ENCODE data around the gene CD68.
"Not testable (repeated sequence)": the region's sequence is repeated elsewhere in the genome, so short reads cannot be mapped to it uniquely, and the experiment has no call there.

Gene CD68

GRCh38 chr17:7606280-7606679, 26.8 kb downstream of the CD68 start:
- in situ Hi-C loops (cut with MboI; ENCODE audit: low sequenced_read_pairs), result no loop called here

DNA sequence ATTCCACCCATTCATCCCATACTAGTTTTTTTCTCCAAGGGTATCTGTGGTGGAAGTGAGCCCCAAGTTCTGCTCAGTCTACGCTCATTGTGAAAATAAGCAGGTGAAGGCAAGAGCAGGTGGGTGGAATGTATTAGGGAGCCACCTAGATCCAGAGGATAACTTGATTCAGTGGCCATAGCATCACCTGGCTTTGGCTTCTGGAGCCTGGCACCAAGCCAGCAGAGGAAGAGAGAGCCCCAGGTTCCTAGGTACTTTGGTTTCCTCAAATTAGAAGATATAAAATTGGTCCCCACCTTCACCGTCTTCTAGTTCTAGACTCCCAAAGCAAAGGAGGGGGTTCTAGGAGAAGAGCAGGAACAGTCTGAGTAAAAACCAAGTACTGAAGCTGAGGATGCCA, 31.2 kb downstream of the CD68 start:
- in situ Hi-C loops (cut with MboI; ENCODE audit: low sequenced_read_pairs), result no loop called here

DNA sequence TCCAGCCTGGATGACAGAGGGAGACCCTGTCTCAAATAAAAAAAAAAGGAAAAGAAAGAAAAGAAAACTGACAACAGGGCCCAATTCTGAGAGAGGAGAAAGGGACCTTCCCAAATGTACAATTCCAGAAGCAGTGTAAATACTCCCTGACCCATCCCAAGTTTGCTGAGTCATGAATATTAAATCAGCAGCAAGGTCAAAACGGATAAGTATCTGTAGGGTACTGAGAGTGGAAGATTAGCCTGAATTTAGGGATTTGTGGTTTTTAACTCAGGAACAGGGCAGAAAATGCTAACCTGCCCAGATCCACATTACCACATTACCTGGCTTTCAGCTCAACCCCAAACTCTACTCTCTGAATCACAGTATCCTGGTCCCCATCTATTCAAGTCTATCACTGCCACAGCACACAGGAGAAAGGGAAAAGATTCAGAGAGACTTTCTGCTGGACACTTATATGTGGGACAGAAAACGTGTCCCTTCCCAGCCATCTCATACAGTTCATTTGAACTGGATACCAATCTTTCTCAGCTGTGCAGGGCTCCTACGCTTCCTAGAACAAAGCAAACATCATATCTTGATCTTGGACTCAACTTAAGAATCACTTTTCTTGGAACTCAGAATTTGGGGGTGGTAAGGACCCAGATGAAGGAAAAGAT, 32.3 kb downstream of the CD68 start:
- in situ Hi-C loops (cut with MboI; ENCODE audit: low sequenced_read_pairs), result no loop called here

GRCh38 chr17:7612294-7612640, 32.8 kb downstream of the CD68 start:
- in situ Hi-C loops (cut with MboI; ENCODE audit: low sequenced_read_pairs), result no loop called here

GRCh38 chr17:7613769-7614424, 34.5 kb downstream of the CD68 start:
- in situ Hi-C loops (cut with MboI; ENCODE audit: low sequenced_read_pairs), result no loop called here

DNA sequence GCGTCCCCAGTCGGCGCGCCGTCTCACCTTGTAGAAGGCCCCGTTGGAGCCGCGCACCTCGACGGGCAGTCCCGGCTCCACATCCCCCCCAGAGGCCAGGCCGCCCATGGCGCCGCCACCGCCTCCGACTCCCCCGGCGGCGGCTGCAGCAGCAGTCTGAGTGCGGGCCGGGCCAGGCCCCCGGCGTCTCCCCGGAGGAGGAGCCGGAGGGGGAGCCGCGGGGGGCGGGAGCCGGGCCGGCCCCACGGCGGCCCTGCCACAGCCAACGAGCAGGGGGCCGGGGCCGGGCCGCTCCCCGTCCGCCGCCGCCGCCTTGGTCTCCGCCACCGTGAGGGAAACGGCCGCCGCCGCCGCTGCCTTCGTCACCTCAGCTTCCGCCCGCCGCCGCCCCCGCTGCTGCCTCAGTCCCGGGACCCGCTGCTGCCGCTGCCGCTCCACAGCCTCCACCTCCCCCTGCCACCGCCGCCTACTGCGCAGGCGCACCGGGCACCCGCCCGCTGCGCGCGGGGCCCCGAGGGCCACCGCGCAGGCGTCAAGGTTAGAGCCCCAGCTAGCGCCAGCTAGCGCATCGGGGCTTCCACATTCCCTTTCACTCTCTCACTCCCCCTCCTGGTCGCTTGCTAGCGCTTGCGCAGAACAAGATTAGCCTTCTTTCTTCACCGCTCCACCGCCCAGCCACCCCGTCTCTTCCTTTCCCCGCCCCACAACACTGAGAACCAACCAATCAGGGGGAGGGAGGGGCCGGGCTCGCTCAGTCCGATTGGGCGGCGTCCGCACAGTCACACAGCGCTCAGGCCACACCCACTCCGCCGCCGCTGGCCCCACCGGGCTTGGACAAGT, 35.2 kb downstream of the CD68 start, which contains the start of gene FXR2:
Gene FXR2 (minus strand): TSS at position 473 of the 840 bp plus-strand sequence. CDS start 365 bp downstream, at position 108.
- in situ Hi-C loops (cut with MboI; ENCODE audit: low sequenced_read_pairs), result no loop called here

DNA sequence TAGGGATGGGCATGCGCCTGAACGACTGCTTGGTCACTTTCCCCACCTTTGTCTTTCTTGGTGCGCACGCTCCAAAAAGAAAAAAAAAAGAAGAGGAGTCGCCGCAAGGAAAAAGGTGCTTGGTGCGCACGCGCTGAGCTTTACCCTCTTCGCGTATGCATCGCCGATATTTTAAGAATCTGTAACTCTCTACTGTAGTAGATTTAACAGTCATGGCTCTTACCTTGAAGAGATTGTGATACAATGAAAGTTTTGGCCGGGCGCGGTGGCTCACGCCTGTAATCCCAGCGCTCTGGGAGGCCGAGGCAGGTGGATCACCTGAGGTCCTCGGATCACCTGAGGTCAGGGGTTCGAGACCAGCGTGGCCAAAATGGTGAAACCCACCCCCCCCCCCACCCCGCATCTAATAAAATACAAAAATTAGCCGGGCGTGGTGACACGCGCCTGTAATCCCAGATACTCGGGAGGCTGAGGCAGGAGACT, 35.9 kb downstream of the CD68 start:
- in situ Hi-C loops (cut with MboI; ENCODE audit: low sequenced_read_pairs), result no loop called here

- in situ Hi-C loops (cut with MboI; ENCODE audit: low sequenced_read_pairs), result no loop called here
These were observed 39.2 kb downstream of the CD68 start for GRCh38 chr17:7618608-7619007.

DNA sequence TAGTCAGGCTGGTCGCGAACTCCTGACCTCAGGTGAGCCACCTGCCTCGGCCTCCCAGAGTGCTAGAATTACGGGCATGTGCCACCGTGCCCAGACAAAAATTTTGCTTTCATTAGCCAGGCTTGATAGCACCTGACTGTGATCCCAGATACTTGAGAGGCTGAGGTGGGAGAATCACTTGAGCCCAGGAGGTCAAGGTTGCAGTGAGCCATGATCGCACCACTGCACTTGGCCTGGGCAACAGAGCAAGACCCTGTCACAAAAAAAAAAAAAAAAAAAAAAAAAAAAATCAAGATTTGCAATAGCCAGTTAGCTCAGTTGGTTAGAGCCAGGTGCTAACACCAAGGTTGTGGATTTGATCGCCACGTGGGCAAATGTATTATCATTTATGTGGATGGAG, 41.4 kb downstream of the CD68 start:
- in situ Hi-C loops (cut with MboI; ENCODE audit: low sequenced_read_pairs), result no loop called here

DNA sequence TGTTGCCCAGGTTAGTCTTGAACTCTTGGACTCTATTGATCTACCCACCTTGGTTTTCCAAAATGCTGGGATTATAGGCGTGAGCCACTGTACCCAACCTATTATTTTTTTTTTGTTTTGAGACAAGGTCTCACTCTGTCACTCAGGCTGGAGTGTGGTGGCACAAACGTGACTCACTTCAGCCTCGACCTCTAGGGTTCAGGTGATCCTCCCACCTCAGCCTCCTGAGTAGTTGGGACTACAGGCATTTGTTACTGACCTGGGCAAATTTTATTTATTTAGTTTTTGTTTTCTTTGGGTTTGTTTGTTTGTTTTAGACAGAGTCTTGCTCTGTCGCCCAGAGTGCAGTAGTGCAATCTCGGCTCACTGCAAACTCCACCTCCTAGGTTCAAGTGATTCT, 44.2 kb downstream of the CD68 start:
- in situ Hi-C loops (cut with MboI; ENCODE audit: low sequenced_read_pairs), result no loop called here

GRCh38 chr17:7625749-7626148, 46.3 kb downstream of the CD68 start:
- in situ Hi-C loops (cut with MboI; ENCODE audit: low sequenced_read_pairs), result not testable (repeated sequence)

GRCh38 chr17:7626307-7626706, 46.9 kb downstream of the CD68 start:
- in situ Hi-C loops (cut with MboI; ENCODE audit: low sequenced_read_pairs), result no loop called here

GRCh38 chr17:7626956-7627249, 47.5 kb downstream of the CD68 start:
- in situ Hi-C loops (cut with MboI; ENCODE audit: low sequenced_read_pairs), result no loop called here

DNA sequence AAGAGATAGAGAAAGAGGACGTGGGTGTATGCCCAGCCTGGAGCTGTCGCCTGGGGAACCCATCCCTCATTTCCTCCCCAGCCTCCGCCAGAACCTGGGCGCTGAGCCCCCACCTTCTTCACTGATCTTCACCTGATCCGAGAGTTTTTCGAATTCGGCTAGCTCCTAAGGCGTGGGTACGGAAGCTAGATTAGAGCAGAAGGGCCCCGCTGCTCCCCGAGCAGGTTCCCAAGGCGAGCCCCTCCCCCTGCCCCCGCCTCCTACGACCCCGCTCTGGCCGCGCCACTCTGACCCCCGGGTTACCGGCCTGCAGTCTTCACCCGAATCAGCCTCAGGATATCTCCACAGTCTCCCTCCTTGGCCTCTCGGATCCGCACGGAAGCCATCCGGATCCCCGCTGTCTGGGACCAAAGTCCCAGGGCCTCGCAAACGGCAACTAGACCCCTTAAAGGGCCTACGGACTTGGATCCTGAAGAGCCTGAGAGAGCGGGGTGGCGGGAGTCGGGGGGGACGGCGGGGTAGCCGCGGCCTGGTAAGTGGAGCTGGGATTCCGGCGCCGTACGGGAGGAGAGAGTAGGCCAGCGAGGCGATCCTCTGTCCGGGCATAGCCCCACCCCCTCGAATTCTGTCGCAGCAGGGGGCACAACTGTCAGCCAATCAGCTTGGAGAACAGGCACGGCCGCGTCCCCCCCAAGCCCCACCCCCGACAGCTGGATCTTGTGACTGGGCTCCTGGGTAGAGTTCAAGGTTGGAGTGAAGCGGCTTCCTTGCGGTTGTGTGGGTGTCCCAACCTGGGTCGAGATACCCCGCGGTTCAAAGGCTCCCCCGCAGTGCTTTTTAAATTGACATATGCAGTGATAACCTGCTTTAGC, 48.0 kb downstream of the CD68 start, which contains the start of gene SAT2:
Gene SAT2 (minus strand): TSS at position 572 of the 872 bp plus-strand sequence. CDS start 186 bp downstream, at position 386.
- in situ Hi-C loops (cut with MboI; ENCODE audit: low sequenced_read_pairs), result no loop called here

DNA sequence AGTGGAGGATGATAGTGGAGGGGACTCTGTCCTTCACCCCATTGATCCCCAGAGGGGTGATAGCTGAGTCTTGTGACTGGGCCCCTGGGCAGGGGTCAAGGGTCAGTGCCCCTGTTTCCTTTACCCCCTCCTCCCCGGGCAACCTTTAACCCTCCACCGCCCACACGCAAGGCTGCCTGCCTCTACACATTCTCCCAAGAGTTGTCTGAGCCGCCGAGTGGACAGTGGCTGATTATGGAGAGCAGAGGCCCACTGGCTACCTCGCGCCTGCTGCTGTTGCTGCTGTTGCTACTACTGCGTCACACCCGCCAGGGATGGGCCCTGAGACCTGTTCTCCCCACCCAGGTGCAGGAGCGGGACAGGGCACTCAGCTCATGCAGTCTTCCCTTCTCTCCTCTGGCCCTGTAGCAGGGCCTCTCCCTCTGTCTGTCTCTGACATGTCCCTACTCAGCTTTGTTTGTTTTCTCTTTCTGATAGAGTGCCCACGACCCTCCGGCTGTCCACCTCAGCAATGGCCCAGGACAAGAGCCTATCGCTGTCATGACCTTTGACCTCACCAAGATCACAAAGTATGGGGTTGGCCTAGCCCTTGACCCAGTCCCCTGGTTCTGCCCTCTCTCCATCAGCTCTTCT, 50.6 kb downstream of the CD68 start, which contains the start of gene SHBG:
Gene SHBG (plus strand): TSS at position 197 of the 633 bp plus-strand sequence. CDS start 38 bp downstream, at position 235.
- in situ Hi-C loops (cut with MboI; ENCODE audit: low sequenced_read_pairs), result no loop called here

Data from HL-60/S4 treated with retinoic acid at 250 ng/mL for 4 days and 3 days (cell line).